Stromal cell of bone marrow (primary cell): ENCODE measurements around the gene UGP2.
"Not testable (repeated sequence)": the region's sequence is repeated elsewhere in the genome, so short reads cannot be mapped to it uniquely, and the experiment has no call there.

Experiments
- DNase-seq: peaks from one replicate; pipeline ENCODE4 v3.0.0-alpha.2; 2012; ENCODE audit warnings: low read depth

Gene UGP2

DNA sequence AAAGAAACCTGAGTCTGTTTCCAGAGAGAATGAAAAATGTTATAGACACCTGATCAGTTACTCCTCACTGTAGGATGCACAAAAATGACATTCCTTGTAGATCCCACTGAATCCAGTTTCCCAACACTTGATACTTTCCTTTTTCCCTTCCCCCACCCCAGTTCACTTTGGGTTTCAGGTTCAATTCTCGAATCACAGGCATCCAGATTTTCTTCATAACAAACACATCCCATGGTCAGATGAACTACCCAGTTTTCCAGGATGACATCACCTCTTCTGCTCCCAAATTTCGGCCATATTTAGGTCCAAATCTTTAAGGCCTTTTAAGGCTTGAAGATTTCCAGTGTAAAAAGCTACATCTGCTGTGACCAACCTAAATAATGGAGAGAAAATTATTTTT, 51.5 kb downstream of the UGP2 start:
- DNase-seq: no peak

DNA sequence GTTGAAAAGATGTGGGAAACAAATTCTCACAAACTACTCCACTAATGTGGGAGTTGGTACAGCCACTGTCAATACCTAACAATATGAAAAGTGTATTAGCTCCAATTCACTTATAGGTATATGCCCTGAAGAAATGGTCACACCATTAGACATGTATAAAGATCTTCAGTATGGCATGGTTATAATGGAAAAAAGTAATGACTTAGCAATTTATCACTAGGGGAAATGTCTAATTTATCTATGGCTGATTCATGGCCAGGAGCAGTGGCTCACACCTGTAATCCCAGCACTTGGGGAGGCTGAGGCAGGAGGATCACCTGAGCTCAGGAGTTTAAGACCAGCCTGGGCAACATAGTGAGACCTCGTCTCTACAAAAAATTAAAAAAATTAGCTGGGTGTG, 52.5 kb downstream of the UGP2 start:
- DNase-seq: no peak

DNA sequence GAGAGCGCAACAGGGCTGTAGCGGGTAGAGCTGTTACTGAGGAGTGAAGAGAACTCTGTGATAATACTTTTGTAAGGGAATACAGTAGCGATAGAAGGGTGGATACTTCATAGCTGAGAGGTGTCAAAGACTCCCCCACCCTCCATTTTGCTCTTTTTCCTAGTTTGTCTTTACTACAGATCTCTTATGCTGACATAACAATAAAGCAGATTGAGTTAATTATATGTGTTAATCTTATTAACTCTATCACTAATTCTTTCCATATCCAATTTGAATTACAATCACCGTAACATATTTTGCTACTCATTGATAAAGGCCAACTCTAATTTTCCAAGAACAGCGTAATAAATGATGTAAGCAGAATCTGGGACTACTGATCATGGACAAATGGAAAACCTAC, 57.1 kb downstream of the UGP2 start:
- DNase-seq: no peak

DNA sequence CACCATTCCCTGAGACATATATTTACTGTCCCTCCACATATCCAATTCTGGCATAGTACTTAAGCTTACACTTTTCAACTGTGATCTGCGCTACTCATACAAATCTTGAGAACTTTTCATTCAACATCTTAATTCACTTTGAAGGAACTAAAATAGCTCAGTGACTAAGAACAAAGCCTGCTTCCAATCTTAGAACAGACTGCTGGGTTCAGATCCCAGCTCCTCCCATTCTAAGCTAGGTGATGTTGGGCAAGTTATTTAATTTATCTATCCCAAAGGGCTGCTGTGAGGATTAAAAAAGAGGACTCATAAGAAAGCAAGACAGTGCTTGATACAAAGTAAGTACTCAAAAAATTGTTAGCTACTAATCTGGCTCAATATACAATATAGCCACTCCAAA, 57.9 kb downstream of the UGP2 start:
- DNase-seq: no peak

DNA sequence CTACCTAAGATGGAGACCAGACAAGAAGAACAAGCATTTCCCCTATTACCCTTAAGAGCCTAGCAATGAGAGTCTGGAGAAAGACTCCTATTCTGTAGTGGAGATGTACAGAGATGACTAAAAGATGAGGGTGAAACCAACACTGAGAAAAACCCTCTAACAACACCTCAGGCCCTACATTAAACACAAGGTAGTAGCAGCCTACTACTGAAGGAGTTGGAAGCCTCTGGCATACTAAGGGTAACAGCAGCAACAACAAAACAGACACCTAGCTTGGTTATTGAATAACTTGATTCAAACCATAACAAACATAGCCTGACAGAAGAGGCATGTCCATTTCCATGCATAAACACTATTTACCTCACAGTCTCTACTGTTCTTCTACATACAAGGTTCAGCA, 60.5 kb downstream of the UGP2 start:
- no peak for DNase-seq

DNA sequence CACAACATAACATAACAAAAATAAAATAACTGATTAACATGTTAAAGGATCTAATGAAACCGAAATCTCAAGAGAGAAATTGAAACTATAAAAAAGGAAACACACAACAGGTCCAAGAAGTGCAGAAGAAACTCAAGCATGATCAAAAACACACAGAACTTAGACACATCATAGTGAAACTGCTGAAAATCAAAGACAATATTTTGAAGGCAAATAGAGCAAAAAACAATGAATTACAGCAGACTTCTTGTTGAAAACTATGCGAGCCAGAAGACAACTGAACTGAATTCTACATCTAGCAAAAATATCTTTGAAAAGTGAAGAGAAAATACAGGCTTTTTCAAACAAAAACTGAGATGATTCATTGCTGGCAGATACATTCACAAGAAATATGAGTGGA, 61.3 kb downstream of the UGP2 start:
- DNase-seq: peak; percentile 6

DNA sequence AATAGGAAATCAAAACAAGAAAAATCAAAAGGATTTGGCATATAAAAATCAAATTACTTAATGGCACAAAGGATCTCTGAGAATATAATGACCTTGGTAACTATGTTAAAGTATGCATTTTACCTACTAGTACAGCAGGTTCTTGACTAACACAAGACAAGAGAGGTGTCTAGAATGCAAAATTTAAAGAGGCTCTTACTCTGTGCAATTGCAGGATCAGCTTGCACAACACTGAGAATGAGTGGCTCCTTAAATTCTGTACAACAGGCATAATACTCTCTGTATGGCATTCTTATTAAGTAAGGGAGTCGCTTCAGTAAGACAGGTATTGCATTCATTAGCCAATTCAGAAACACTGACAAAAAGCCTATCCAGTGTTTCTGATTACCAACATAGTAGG, 72.6 kb downstream of the UGP2 start:
- DNase-seq: no peak

DNA sequence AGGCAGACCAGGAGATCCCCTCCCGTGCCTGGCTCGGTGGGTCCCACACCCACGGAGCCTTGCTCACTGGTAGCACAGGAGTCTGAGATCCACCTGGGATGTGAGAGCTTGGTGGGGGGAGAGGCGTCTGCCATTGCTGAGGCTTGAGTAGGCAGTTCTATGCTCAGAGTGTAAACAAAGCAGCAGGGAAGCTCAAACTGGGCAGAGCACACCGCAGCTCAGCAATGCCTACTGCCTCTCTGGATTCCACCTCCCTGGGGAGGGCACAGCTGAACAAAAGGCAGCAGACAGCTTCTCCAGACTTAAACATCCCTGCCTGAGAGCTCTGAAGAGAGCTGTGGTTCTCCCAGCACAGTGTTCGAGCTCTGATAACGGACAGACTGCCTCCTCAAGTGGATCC, 85.1 kb downstream of the UGP2 start:
- DNase-seq: no peak

DNA sequence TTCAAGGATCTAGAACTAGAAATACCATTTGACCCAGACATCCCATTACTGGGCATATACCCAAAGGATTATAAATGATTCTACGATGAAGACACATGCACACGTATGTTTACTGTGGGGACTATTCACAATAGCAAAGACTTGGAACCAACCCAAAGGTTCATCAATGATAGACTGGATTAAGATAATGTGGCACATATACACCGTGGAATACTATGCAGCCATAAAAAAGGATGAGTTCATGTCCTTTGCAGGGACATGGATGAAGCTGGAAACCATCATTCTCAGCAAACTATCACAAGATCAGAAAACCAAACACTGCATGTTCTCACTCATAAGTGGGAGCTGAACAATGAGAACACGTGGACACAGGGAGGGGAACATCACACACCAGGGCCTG, 90.4 kb downstream of the UGP2 start:
- not testable (repeated sequence) for DNase-seq
